NCI-H82 (cell line): ENCODE measurements around the gene PRKCA.

ENCODE experiments used
- DNase-seq: peaks from one replicate; lab custom pipeline; 2025; lab: John Stamatoyannopoulos, UW

PRKCA gene

DNA sequence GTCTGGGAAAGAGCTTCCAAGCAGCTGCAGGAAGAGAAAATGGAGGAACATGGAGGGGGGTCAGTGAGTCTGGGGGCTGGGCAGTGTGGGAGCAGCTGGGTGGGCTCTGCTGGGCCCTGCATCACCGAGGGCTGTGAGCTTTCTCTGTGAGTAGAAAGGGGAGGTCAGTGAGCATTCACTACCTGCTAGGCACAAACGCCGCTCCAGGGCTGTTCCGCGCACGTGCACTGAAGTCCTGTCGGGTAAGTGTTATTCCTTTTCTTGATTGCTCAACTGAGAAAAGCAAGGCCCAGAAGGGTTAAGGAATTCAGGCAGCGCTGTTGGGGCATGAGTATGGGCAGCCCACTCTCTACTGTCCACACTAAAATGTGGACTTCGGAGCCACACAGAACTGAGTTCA, 537.2 kb downstream of the PRKCA start:
- DNase-seq: no peak

DNA sequence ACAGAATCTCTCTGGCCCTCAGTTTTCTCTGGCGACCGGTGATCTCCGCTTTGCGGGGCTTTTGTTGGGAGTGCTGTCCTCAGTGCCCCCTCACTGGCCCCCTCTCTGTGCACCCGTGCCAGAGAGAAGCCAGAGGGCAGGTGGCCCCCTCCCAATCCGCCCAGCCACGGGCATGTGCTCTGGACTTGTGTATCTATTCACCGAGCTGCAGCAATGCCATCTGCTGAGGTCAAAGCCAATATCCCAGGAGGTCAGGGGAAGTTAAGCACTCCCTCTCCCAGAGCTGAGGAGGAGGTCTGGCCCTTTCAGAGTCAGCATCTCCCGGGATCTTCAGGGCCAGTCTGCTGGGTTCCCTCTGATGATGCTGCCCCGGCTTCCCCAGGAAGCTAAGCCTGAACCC, 537.6 kb downstream of the PRKCA start:
- peak; percentile 76 for DNase-seq

GRCh38 chr17:66841328-66841727, 538.9 kb downstream of the PRKCA start:
- no peak for DNase-seq

DNA sequence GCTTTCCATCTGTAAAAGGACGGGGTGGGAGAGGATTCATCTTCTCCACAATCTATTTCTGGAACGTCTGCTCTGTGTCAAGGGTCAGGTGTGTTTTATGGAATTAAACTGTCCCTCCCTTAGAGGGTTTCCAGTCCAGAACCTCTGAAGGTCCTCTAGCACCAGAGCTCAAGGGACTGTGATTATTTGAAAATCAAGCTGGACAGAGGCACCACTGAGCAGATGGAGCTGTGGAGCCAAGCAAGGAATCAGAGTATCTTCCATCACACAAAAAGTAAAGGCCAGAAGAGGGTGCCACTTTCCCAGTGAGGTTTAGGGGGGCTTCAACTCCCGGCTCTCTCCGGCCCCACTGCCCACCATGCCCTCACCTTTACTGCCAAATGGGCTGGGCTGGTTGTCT, 539.3 kb downstream of the PRKCA start:
- no peak for DNase-seq

GRCh38 chr17:66842505-66842904, 540.1 kb downstream of the PRKCA start:
- no peak for DNase-seq

DNA sequence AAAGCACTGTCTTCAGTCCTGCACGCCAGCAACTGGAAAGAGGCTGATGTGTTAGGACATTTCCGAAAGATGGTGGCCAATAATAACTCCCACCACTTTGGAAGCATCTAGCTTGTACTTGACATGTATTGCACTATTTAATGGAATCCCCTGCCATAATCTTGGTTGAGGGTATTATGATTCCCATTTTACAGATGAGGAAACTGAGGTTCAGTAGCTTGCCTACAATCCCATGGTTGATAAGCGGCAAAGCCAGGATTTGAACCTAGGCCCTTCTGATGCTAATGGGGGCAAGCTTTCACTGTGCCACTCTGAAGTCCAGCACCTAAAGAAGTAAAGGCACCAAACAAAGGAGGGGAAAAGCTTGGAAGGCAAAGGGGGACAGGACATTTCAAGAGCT, 540.5 kb downstream of the PRKCA start:
- no peak for DNase-seq

DNA sequence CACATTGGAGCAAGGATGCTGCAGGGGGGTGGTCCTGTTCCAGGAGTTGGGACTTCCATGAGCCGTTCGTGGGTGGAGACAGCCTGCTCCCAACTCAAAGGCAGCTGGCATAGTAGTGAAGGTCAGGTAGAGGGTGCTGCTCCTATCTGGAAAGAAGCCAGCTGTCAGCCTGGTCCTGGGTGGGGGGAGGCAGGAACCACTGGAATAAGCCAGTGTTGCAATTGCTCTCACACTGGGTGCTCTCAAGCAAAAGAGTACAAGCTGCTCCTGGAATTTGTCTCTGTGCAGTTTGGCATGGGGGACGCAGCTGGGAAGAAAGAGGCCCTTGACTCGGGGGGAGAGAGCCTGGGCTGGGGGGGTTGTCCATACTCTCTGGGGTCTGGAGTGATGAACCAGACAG, 541.2 kb downstream of the PRKCA start:
- peak; percentile 56 for DNase-seq

GRCh38 chr17:66847704-66848103, 545.3 kb downstream of the PRKCA start:
- DNase-seq: no peak

DNA sequence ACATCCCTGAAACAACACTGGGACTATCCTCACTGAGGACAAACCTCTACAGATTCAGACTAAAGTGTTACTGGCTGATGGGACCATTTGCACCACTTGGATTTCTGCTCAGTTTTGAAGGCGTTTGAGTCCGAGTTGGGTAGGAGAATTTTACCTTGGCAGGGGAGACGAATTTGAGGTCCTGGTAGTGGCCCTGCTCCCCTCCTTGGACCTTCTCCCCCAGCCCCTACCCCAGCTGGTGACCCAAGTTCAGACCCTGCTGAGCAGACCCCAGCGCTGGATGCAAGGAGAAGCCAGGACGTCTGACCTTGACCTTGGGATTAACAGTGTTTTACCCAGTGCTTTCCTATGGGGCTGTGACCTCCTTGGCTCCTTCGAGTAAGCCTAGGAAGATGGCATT, 546.1 kb downstream of the PRKCA start:
- no peak for DNase-seq

DNA sequence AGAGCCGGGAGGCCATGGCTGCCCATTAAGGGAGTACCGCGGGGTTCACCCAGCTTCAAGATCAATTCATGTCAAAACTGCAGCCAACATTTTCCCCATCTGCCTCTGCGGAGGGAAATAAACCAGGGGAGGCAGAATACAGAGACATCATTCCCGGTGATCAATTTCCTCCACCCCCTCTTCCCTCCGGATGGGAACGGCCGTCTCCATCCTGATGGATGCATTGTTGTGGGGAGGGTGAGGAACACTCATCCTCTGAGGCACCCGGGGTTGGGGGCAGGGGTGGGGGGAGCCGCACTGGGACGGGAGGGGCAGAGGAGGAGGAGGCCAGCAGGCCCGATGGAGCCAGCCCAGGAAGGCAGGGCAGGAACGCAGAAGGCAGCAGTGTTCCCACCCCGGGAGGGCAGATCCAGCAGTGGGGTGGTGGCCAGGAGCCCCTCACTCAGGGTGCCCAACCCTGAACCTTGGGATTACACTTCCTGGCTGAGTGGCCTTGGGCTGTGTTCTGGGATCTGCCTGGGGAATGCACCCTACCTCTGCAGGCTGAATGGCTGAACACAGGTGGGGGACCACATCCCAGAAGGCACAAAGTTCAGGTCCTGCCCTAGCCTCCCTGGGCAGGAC, 546.7 kb downstream of the PRKCA start:
- no peak for DNase-seq

- no peak for DNase-seq
Measured at GRCh38 chr17:66849851-66850580, 547.6 kb downstream of the PRKCA start.

DNA sequence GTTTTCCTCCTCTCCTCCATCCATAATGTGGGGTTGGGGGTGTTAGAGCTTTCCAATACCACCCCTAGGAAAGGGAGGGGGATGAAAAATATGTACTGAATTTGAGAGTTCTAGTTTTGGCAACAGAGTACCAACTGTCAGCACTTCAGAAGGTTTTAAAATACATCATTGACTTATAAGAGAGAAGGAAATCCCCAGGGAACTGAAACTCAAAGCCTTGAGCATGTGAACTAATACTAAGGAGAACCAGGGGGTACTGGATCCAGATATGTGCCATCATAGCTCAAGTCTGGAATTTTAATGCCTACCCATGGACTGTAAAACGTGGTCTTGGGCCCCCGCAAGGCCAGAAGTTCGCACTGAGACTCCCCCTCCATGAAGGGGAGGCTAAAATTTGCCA, 548.3 kb downstream of the PRKCA start:
- no peak for DNase-seq

DNA sequence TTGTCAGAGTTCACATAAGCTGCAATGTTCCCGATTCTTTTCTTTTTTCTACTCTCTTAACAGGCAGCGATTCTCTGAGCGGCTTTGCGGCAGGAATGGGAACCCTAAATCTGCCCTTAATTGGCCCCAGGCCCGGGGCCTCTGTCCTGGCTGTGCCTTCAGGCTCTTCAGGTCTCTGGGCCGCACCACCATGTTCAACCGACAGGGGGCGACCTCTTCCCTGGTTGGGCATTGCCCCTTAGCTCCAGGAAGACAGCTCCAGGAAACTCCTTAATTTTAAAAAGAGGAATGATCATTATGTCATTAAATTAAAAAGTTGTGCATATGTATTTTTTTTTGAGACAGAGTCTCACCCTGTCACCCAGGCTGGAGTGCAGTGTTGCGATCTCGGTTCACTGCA, 552.8 kb downstream of the PRKCA start:
- peak; percentile 8 for DNase-seq

DNA sequence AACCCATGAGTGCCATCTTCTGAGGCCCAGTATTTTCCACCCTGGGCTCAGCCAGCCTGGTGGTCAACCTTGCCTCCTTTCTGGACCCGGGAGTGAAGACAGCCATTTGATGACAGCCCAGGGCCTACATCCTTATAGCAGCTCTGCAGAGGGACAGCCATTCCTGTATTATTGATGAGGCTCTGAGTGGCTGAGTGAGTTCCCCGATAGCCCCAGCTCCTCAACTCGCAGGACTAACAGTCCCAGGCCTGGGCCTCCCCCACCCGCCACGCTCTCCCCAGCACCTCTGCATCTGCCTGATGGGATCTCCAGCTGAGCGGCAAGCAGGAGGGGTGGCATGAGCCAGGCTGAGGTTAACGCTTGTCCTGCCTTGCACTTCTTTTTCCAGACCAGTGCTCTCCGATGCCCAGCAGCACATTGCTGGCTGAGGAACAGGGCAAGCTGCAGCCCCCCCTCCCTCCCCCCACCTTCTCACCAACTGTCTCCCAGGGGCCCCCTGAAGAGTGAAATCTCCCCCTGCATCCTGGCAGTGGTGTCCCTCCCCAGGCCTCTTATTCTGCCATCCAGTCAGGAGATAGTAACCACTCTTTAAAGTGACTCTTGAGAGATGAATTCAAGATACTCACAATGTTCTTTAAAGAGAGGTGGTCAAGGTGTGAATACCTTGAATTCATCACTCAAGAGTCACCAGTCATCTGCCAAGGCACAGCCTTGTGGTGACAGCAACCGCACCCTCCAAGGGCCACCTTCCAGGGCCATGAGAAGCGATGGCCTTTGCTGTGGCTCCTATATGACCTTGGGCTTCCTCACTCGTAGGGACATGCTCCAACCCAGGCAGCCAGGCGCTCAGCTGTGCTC, 556.0 kb downstream of the PRKCA start:
- DNase-seq: no peak

GRCh38 chr17:66859353-66859752, 556.9 kb downstream of the PRKCA start:
- DNase-seq: no peak

- no peak for DNase-seq
Measured at GRCh38 chr17:66860204-66860603, 557.8 kb downstream of the PRKCA start.
